GM12878 (cell line): ENCODE results near the gene JAGN1. TPM values are rescaled to one million over a fixed set of nuclear protein-coding genes. Genes with fewer than 3 reads are reported as not detected.

Experiments
- ATAC-seq: fragments of 200-7000 bp; cut with Tn5 transposase; 3 replicates; pipeline ENCODE4 v1.9.1; 2020; ENCODE audit warnings: mild to moderate bottlenecking, moderate library complexity
- BruUV-seq: library from RNA; stranded (reverse); fragments of 400-500 nt; replicated peaks from 2 replicates; lab custom pipeline; 2021; lab: Mats Ljungman, UMichigan
- CTCF ChIA-PET: fragments of 300-600 bp; sonication (Branson Sonifier 250); formaldehyde crosslinking; extraction: SDS; loops from one replicate; lab custom pipeline; 2021; ENCODE audit warnings: inconsistent platforms; lab: Yijun Ruan, JAX
- POLR2A ChIA-PET: fragments of 350-600 bp; formaldehyde crosslinking; extraction: SDS; loops from one replicate; lab custom pipeline; 2021; ENCODE audit warnings: inconsistent platforms; lab: Charles Lee
- RAD21 ChIA-PET: fragments of 300-600 bp; sonication (Branson Sonifier 250); formaldehyde crosslinking; loops from one replicate; lab custom pipeline; 2023; ENCODE audit warnings: antibody characterized with exemption; ENCODE audit not compliant: unreplicated experiment; lab: Charles Lee
- SMC1A ChIA-PET: fragments of 300-600 bp; sonication (Branson Sonifier 250); formaldehyde crosslinking; loops from one replicate; lab custom pipeline; 2023; ENCODE audit not compliant: unreplicated experiment, uncharacterized antibody; lab: Charles Lee
- DNase-seq: peaks from one replicate; pipeline ENCODE4 v3.0.0-alpha.2; 2011; ENCODE audit warnings: low read depth, low spot score
- FAIRE-seq: peaks from 3 replicates; lab custom pipeline; 2011; peaks lifted over from hg19 to GRCh38; lab: Jason Lieb, UNC
- H2AFZ ChIP-seq: 2 replicates; pipeline ENCODE4 v1.6.0; 2011; ENCODE audit warnings: low read depth, low read length, control low read depth; ENCODE audit not compliant: control insufficient read depth
- H3K27ac ChIP-seq: 2 replicates; pipeline ENCODE4 v1.5.1; 2011; ENCODE audit warnings: control low read depth; ENCODE audit not compliant: control insufficient read depth, insufficient read depth
- H3K27me3 ChIP-seq, 2 experiments: replicated peaks in 1 of 2; 2 replicates each; pipeline versions ENCODE4 v1.6.0 to v1.6.1; 2011; ENCODE audit warnings: low read length in 1 of 2; ENCODE audit not compliant: control insufficient read depth in 2 of 2, insufficient read depth in 2 of 2
- H3K36me3 ChIP-seq, 2 experiments: 2 replicates each; pipeline ENCODE4 v1.5.1; 2011; ENCODE audit warnings: low read length in 1 of 2; ENCODE audit not compliant: control insufficient read depth in 2 of 2, insufficient read depth in 2 of 2
- H3K4me1 ChIP-seq: 2 replicates; pipeline ENCODE4 v1.6.1; 2011; ENCODE audit warnings: mild to moderate bottlenecking, low read length, moderate library complexity, mixed read lengths; ENCODE audit not compliant: control insufficient read depth, insufficient read depth
- H3K4me2 ChIP-seq: 2 replicates; pipeline ENCODE4 v1.6.0; 2011; ENCODE audit warnings: control low read depth; ENCODE audit not compliant: control insufficient read depth, insufficient read depth
- H3K4me3 ChIP-seq: fragments of 200-600 bp; sonication (generic); 2 replicates; pipeline ENCODE4 v1.5.1; 2016
- H3K79me2 ChIP-seq: 2 replicates; pipeline ENCODE4 v1.6.0; 2011; ENCODE audit warnings: low read length; ENCODE audit not compliant: control insufficient read depth, insufficient read depth
- H3K9ac ChIP-seq: 2 replicates; pipeline ENCODE4 v1.8.0; 2011; ENCODE audit warnings: low read length, control low read depth, mixed read lengths; ENCODE audit not compliant: control insufficient read depth, insufficient read depth
- H3K9me3 ChIP-seq: replicated peaks from 3 replicates; pipeline ENCODE4 v1.5.1; 2011; ENCODE audit warnings: mild to moderate bottlenecking, low read length; ENCODE audit not compliant: control insufficient read depth, insufficient read depth
- H4K20me1 ChIP-seq: 2 replicates; pipeline ENCODE4 v1.6.0; 2011; ENCODE audit not compliant: control insufficient read depth, insufficient read depth
- CHD2 ChIP-seq: IDR thresholded peaks from 2 replicates; pipeline ENCODE4 v1.6.1; 2011; ENCODE audit warnings: low read depth, low read length, improper control_type of control experiment, borderline replicate concordance
- GABPA ChIP-seq: IDR thresholded peaks from 2 replicates; pipeline ENCODE4 v1.6.1; 2014; ENCODE audit warnings: antibody characterized with exemption, low read depth, mild to moderate bottlenecking, inconsistent platforms
- HDAC6 ChIP-seq: fragments of 200-600 bp; sonication (generic); IDR thresholded peaks from one replicate; pipeline ENCODE4 v1.8.0; 2017; ENCODE audit warnings: antibody characterized with exemption; ENCODE audit not compliant: unreplicated experiment
- MTA3 ChIP-seq: IDR thresholded peaks from 2 replicates; pipeline ENCODE4 v1.6.1; 2012; ENCODE audit warnings: low read length, inconsistent platforms, borderline replicate concordance
- NR2C2 ChIP-seq: IDR thresholded peaks from 2 replicates; pipeline ENCODE4 v1.6.1; 2011; ENCODE audit warnings: borderline replicate concordance, low read depth; ENCODE audit not compliant: control insufficient read depth, insufficient read length
- NRF1 ChIP-seq: conservative IDR thresholded peaks from 2 replicates; pipeline ENCODE4 v1.6.1; 2011; ENCODE audit warnings: mild to moderate bottlenecking, low read depth, low read length, improper control_type of control experiment
- PAX8 ChIP-seq: fragments of 450-650 bp; IDR thresholded peaks from 2 replicates; pipeline ENCODE4 v1.6.1; 2017; ENCODE audit warnings: mild to moderate bottlenecking, moderate library complexity
- RCOR1 ChIP-seq: conservative IDR thresholded peaks from 2 replicates; pipeline ENCODE4 v1.6.1; 2012; ENCODE audit warnings: low read depth, low read length, improper control_type of control experiment
- RELA ChIP-seq: fragments of 450-650 bp; IDR thresholded peaks from 2 replicates; pipeline ENCODE4 v1.8.0; 2014; ENCODE audit warnings: borderline replicate concordance; ENCODE audit not compliant: partially characterized antibody
- SMAD1 ChIP-seq: fragments of 450-650 bp; IDR thresholded peaks from 2 replicates; pipeline ENCODE4 v1.6.1; 2018; ENCODE audit warnings: mild to moderate bottlenecking, low read depth; ENCODE audit not compliant: partially characterized antibody
- TCF7 ChIP-seq: IDR thresholded peaks from 2 replicates; pipeline ENCODE4 v1.6.1; 2014; ENCODE audit warnings: antibody characterized with exemption, borderline replicate concordance
- YY1 ChIP-seq: IDR thresholded peaks from 2 replicates; pipeline ENCODE4 v1.6.1; 2011; ENCODE audit warnings: low read depth, mild to moderate bottlenecking, low read length
- ZZZ3 ChIP-seq: IDR thresholded peaks from 2 replicates; pipeline ENCODE4 v1.6.1; 2011; ENCODE audit warnings: low read depth; ENCODE audit not compliant: control insufficient read depth, insufficient read length
- WGBS: methylation state at CpG from one replicate; pipeline ENCODE4 v1.1.6; 2016; ENCODE audit warnings: low lambda C conversion rate; ENCODE audit not compliant: insufficient replicate concordance, insufficient coverage; ENCODE audit errors: missing lambda C conversion rate; 5-methylcytosine and 5-hydroxymethylcytosine counted together
- in situ Hi-C: fragments of 300-500 bp; cut with MboI; formaldehyde crosslinking; loops from 9 replicates; pipeline ENCODE4 v1.14.3; 2018; ENCODE audit warnings: mixed read lengths
- intact Hi-C: fragments of 100-400 bp; cut with micrococcal nuclease; formaldehyde crosslinking; loops from one replicate; pipeline ENCODE4 v1.14.2; 2022; ENCODE audit not compliant: unreplicated experiment
- polyA plus RNA-seq, 11 experiments: library from polyadenylated mRNA; depleted of rRNA in 4 of 11; unstranded in 6 of 11; stranded (reverse) in 5 of 11; fragments of >200 nt; fragmentation: Nextera tagmentation in 4 of 11; fragmentation: Illumina TruSeq in 1 of 11; extraction: Ambion mirVana in 4 of 11; extraction: Trizol in 1 of 11; gene quantifications; 1 replicate in 1 of 11; 2 replicates in 10 of 11; pipeline versions ENCODE4 v1.2.1 to v1.2.3, GENCODE V29; 2011 to 2016; ENCODE audit warnings: inconsistent platforms in 2 of 11, missing spikeins in 2 of 11, low read depth in 1 of 11
- total RNA-seq, 4 experiments: library from RNA; depleted of rRNA in 3 of 4; stranded (reverse); fragments of >200 nt in 3 of 4; fragmentation: Illumina TruSeq in 1 of 4; extraction: Trizol in 1 of 4; gene quantifications; 2 replicates each; pipeline versions ENCODE4 v1.2.1 to v1.2.3, GENCODE V29; 2013 to 2021
- TF ChIP-seq, protein P1 (sequence below): IDR thresholded peaks from 2 replicates; pipeline ENCODE4 v1.6.1; 2012; ENCODE audit warnings: low read depth, low read length, improper control_type of control experiment
- TF ChIP-seq, protein P2 (sequence below): fragments of 450-650 bp; IDR thresholded peaks from 2 replicates; pipeline ENCODE4 v1.6.1; 2017; ENCODE audit warnings: mild to moderate bottlenecking
- TF ChIP-seq, protein P3 (sequence below): fragments of 450-650 bp; IDR thresholded peaks from 2 replicates; pipeline ENCODE4 v1.6.1; 2016; ENCODE audit warnings: mild to moderate bottlenecking
- TF ChIP-seq, protein P4 (sequence below): fragments of 450-650 bp; IDR thresholded peaks from 2 replicates; pipeline ENCODE4 v1.6.1; 2017; ENCODE audit warnings: borderline replicate concordance
- TF ChIP-seq, protein P5 (sequence below): IDR thresholded peaks from 2 replicates; pipeline ENCODE4 v1.6.1; 2011; ENCODE audit warnings: borderline replicate concordance, low read depth, mild to moderate bottlenecking, moderate library complexity, mixed read lengths, low read length; ENCODE audit not compliant: insufficient read depth; ENCODE audit errors: extremely low read length

JAGN1 gene
- total and polyA plus RNA-seq, 10 of the 15 experiments (the other 5 are each of a cell fraction or from before 2014, with no cell fraction given), result 23.3 to 56.0 (median 35.4) TPM

DNA sequence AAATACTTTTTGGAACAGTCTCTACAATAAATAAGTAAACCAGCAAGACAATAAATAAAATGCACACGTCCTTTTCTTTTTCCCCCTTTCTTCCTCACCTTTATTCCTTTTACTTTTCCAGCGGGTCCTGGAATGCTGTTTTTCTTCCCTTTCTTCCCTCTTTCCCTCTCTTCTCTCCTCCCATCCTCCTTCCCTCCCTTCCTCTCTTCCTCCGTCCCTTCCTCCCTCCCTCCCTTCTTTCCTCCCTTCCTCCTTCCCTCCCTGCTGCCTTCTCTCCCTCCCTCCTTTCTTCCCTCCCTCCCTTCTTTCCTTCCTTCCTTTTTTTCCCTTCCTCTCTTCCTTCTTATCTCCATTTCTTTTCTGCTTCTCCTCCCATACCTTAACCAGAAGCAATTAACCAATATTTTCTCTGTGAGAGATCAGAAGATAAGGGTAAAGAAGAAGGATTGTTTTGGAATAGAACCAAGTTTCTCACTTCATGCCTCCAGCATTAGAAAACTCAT is 8.9 kb downstream of the JAGN1 start:
- in situ Hi-C loops, result no loop called here
- TF ChIP-seq, protein P1, sequence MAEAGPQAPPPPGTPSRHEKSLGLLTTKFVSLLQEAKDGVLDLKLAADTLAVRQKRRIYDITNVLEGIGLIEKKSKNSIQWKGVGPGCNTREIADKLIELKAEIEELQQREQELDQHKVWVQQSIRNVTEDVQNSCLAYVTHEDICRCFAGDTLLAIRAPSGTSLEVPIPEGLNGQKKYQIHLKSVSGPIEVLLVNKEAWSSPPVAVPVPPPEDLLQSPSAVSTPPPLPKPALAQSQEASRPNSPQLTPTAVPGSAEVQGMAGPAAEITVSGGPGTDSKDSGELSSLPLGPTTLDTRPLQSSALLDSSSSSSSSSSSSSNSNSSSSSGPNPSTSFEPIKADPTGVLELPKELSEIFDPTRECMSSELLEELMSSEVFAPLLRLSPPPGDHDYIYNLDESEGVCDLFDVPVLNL, result no peak
- TF ChIP-seq ZZZ3 (no peak), NRF1 (no peak), YY1 (no peak), SMAD1 (no peak), GABPA (no peak), RELA (no peak), MTA3 (no peak), TCF7 (no peak), PAX8 (no peak), RCOR1 (no peak), CHD2 (no peak), HDAC6 (no peak), NR2C2 (no peak)
- TF ChIP-seq, protein P2, sequence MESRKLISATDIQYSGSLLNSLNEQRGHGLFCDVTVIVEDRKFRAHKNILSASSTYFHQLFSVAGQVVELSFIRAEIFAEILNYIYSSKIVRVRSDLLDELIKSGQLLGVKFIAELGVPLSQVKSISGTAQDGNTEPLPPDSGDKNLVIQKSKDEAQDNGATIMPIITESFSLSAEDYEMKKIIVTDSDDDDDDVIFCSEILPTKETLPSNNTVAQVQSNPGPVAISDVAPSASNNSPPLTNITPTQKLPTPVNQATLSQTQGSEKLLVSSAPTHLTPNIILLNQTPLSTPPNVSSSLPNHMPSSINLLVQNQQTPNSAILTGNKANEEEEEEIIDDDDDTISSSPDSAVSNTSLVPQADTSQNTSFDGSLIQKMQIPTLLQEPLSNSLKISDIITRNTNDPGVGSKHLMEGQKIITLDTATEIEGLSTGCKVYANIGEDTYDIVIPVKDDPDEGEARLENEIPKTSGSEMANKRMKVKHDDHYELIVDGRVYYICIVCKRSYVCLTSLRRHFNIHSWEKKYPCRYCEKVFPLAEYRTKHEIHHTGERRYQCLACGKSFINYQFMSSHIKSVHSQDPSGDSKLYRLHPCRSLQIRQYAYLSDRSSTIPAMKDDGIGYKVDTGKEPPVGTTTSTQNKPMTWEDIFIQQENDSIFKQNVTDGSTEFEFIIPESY, result no peak
- TF ChIP-seq, protein P3, sequence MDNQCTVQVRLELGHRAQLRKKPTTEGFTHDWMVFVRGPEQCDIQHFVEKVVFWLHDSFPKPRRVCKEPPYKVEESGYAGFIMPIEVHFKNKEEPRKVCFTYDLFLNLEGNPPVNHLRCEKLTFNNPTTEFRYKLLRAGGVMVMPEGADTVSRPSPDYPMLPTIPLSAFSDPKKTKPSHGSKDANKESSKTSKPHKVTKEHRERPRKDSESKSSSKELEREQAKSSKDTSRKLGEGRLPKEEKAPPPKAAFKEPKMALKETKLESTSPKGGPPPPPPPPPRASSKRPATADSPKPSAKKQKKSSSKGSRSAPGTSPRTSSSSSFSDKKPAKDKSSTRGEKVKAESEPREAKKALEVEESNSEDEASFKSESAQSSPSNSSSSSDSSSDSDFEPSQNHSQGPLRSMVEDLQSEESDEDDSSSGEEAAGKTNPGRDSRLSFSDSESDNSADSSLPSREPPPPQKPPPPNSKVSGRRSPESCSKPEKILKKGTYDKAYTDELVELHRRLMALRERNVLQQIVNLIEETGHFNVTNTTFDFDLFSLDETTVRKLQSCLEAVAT, result no peak
- TF ChIP-seq, protein P4, sequence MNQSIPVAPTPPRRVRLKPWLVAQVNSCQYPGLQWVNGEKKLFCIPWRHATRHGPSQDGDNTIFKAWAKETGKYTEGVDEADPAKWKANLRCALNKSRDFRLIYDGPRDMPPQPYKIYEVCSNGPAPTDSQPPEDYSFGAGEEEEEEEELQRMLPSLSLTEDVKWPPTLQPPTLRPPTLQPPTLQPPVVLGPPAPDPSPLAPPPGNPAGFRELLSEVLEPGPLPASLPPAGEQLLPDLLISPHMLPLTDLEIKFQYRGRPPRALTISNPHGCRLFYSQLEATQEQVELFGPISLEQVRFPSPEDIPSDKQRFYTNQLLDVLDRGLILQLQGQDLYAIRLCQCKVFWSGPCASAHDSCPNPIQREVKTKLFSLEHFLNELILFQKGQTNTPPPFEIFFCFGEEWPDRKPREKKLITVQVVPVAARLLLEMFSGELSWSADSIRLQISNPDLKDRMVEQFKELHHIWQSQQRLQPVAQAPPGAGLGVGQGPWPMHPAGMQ, result no peak
- TF ChIP-seq, protein P5, sequence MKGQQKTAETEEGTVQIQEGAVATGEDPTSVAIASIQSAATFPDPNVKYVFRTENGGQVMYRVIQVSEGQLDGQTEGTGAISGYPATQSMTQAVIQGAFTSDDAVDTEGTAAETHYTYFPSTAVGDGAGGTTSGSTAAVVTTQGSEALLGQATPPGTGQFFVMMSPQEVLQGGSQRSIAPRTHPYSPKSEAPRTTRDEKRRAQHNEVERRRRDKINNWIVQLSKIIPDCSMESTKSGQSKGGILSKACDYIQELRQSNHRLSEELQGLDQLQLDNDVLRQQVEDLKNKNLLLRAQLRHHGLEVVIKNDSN, result no peak
- 94% methylated on average over 2 of the region's 3 CpGs for WGBS

More for the DNA sequence above, 8.9 kb downstream of the JAGN1 start:
- ATAC-seq (no peak), DNase-seq (no peak), FAIRE-seq (no peak)
- ChIA-PET RAD21 (no interaction called here), POLR2A (interaction anchor here (1.0 to 1.2 kb wide), 2 partner anchors 9 to 14 kb away, joined by 3 to 4 read pairs; no protein-coding TSS in a partner anchor), CTCF (no interaction called here), SMC1A (no interaction called here)
- Histone ChIP-seq H3K4me1 (peaks cover 8% of the 10 kb centered on the region), H3K9me3 (no peaks in the 10 kb centered on the region), H3K9ac (no peak overlapping the region), H3K4me3 (no peak overlapping the region), H3K27ac (no peak overlapping the region), H4K20me1 (no peaks in the 10 kb centered on the region), H3K36me3 (no peaks in the 10 kb centered on the region; a peak in 2 of 4 replicates), H3K79me2 (no peaks in the 10 kb centered on the region), H2AFZ (no peak overlapping the region), H3K27me3 (no peaks in the 10 kb centered on the region), H3K4me2 (no peak overlapping the region)
- no TSS peak for BruUV-seq
- intact Hi-C loops, result no loop called here
